Thymus (tissue), 11 donors: ENCODE measurements around the gene DTNB. TPM values are rescaled to one million over a fixed set of nuclear protein-coding genes. Genes with fewer than 3 reads are reported as not detected.
"Not testable (repeated sequence)": the region's sequence is repeated elsewhere in the genome, so short reads cannot be mapped to it uniquely, and the experiment has no call there.

Experiments used
- DNase-seq, 9 donors: peaks; one replicate each; pipeline ENCODE4 v3.0.0-alpha.2; 2013; ENCODE audit warnings: low spot score in 9 of 9, low read depth in 6 of 9, missing footprints in 1 of 9
- H3K27ac ChIP-seq, 2 donors: one replicate each; pipeline ENCODE4 v1.5.1; 2013; ENCODE audit warnings: control low read depth in 1 of 2, low read depth in 1 of 2, low read length in 1 of 2, mild to moderate bottlenecking in 1 of 2, moderate library complexity in 1 of 2
- H3K27me3 ChIP-seq, 2 donors: one replicate each; pipeline ENCODE4 v1.5.1; 2013; ENCODE audit warnings: low read length in 1 of 2; ENCODE audit not compliant: control insufficient read depth in 2 of 2, insufficient read depth in 1 of 2
- H3K36me3 ChIP-seq, 2 donors: one replicate each; pipeline ENCODE4 v1.5.1; 2013; ENCODE audit warnings: low read length in 1 of 2, mild to moderate bottlenecking in 1 of 2, moderate library complexity in 1 of 2; ENCODE audit not compliant: control insufficient read depth in 2 of 2, insufficient read depth in 2 of 2
- H3K4me1 ChIP-seq, 2 donors: one replicate each; pipeline ENCODE4 v1.5.1; 2013; ENCODE audit warnings: low read length in 2 of 2; ENCODE audit not compliant: control insufficient read depth in 2 of 2, insufficient read depth in 2 of 2
- H3K4me3 ChIP-seq, 2 donors: one replicate each; pipeline ENCODE4 v1.5.1; 2013; ENCODE audit warnings: low read length in 2 of 2, control low read depth in 1 of 2, mild to moderate bottlenecking in 1 of 2
- H3K9me3 ChIP-seq, 2 donors: one replicate each; pipeline ENCODE4 v1.5.1; 2013; ENCODE audit warnings: low read length in 1 of 2, mild to moderate bottlenecking in 1 of 2; ENCODE audit not compliant: control insufficient read depth in 2 of 2, insufficient read depth in 1 of 2
- WGBS: extraction: QIAGEN DNeasy Blood & Tissue Kit; methylation state at CpG from one replicate; pipeline ENCODE4 v1.1.7; 2013; 5-methylcytosine and 5-hydroxymethylcytosine counted together
- polyA plus RNA-seq: library from polyadenylated mRNA; stranded (reverse); fragments of 200-250 nt; gene quantifications from one replicate; pipeline ENCODE4 v1.2.3, GENCODE V29; 2013
- total RNA-seq: library from RNA; stranded (reverse); fragments of 120-200 nt; gene quantifications from one replicate; pipeline ENCODE4 v1.2.4, GENCODE V29; 2013
- donor health status: healthy.

DTNB gene
- total and polyA plus RNA-seq, 2 donors, result 7.6 to 20.1 TPM

DNA sequence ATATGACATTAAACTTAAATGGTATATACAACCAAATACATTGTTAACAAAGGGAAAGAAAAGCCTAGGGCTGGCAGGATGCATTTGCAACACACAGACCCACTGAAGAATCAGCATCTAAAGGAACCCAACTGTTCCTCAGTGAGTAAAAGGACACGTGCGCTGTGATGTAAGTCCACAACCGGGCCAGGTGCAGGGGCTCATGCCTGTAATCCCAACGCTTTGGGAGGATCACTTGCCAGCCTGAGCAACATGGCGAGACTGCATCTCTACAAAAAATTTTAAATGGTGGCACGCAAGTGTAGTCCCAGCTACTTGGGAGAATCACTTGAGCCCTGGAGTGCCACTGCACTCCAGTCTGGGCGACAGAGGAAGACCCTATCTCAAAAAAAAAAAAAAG is 3.9 kb downstream of the DTNB start:
- peaks cover 7 to 15% of the 10 kb centered on the region in 2 donors for H3K4me1 ChIP-seq

GRCh38 chr2:25666218-25666617 is 7.2 kb downstream of the DTNB start:
- Histone ChIP-seq H3K36me3 (no peaks in the 10 kb centered on the region), H3K4me3 (no peak overlapping the region), H3K4me1 (no peaks in the 10 kb centered on the region), H3K27ac (no peak overlapping the region), H3K9me3 (no peaks in the 10 kb centered on the region), H3K27me3 (no peaks in the 10 kb centered on the region)
- no peak for DNase-seq

More for the DNA sequence above, 3.9 kb downstream of the DTNB start:
- WGBS, result 96% methylated on average over 7 of the region's 7 CpGs
- H3K27ac ChIP-seq, result no peak overlapping the region
- H3K4me3 ChIP-seq, result no peak overlapping the region
- H3K36me3 ChIP-seq, result no peaks in the 10 kb centered on the region
- DNase-seq, result no peak
- H3K9me3 ChIP-seq, result no peaks in the 10 kb centered on the region
- peaks cover 0 to 11% of the 10 kb centered on the region in 2 donors for H3K27me3 ChIP-seq

DNA sequence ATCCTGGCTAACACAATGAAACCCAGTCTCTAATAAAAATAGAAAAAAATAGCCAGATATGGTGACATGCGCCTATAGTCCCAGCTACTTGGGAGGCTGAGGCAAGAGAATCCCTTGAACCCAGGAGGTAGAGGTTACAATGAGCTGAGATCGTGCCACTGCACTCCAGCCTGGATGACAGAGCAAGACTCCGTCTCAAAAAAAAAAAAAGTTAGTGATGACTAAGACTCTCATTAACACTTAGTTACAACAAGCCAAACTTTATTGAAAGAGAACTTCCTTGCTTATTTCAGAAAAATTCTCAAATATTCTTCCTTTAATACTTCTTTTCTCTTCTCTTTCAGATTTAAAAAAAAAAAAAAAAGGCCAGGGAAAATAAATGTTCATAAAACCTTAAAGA is 7.9 kb downstream of the DTNB start:
- H3K36me3 ChIP-seq, H3K4me1 ChIP-seq, DNase-seq, H3K4me3 ChIP-seq, H3K27me3 ChIP-seq, H3K9me3 ChIP-seq, H3K27ac ChIP-seq: not testable (repeated sequence)
- 100% methylated on average over 3 of the region's 3 CpGs for WGBS

DNA sequence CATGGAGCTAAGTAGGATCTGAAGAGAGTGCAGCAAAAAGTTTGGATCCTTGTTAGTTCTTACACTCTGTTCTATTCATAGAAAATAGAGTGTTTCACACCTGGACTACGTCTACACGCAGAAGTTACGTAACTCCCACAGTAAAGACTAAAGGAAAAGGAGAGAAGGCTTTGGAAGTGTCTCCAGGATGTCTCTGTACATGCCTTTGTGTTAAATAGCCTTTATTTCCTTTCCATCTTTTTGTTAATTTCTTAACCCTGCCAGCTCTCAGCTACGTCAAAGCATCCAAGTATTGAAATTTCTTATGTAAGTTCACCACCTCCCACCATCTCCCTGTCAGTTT is 8.4 kb downstream of the DTNB start:
- no peak for DNase-seq
- Histone ChIP-seq H3K27ac (no peak overlapping the region), H3K27me3 (no peaks in the 10 kb centered on the region), H3K4me1 (no peaks in the 10 kb centered on the region), H3K4me3 (no peak overlapping the region), H3K36me3 (no peaks in the 10 kb centered on the region), H3K9me3 (no peaks in the 10 kb centered on the region)
- WGBS, result 92% methylated on average over 4 of the region's 4 CpGs

GRCh38 chr2:25664183-25664964 is 9.0 kb downstream of the DTNB start:
- Histone ChIP-seq H3K4me3 (no peak overlapping the region), H3K9me3 (no peaks in the 10 kb centered on the region), H3K27ac (no peak overlapping the region), H3K36me3 (no peaks in the 10 kb centered on the region), H3K4me1 (no peaks in the 10 kb centered on the region), H3K27me3 (no peaks in the 10 kb centered on the region)
- 57% methylated on average over 9 of the region's 9 CpGs for WGBS
- peak in 8 of 9 donors; percentile 6 to 59 (median 18) for DNase-seq

DNA sequence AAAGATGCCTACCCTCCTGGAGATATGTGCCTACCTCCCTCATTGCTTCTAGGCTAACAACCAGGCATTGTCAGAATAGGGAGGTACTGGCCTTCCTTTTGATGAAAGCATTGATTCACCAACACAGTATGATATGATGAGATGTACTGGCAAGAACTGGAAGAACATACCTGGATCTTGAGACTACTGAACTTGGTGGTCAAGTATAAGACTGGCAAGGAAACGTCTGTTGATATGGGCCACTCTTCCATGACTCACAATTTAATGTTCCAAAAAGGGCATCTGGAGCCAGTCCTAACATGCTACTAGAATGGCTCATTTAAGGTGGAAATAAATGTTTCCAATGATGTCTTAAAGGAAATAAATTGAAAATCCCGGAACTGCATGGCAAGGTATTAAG is 18.1 kb downstream of the DTNB start:
- H3K4me3 ChIP-seq, result no peak overlapping the region
- 96% methylated on average over 2 of the region's 2 CpGs for WGBS
- no peaks in the 10 kb centered on the region for H3K9me3 ChIP-seq
- peaks cover 0 to 3% of the 10 kb centered on the region in 2 donors for H3K36me3 ChIP-seq
- H3K27me3 ChIP-seq, result no peaks in the 10 kb centered on the region
- no peak for DNase-seq
- H3K27ac ChIP-seq, result no peak overlapping the region
- H3K4me1 ChIP-seq, result no peaks in the 10 kb centered on the region

DNA sequence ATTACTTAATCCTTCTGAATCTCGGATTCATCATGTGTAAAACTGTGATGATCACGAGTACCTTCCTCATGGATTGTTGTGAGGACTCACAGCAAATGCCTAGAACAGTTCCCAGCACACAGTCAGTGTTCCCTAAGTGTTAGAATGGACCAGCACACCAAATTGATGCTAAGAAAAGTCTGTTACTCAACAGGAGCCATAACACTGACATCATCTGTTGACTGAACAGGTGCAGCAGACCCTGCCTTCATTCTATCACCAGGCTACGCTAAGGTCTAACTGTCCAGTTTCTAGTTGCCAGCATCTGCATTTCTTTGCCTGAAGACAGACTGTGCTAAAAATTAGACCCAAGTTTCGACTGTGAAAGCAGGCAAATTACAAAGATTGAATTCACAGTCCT is 18.6 kb downstream of the DTNB start:
- Histone ChIP-seq H3K27me3 (no peaks in the 10 kb centered on the region), H3K9me3 (no peaks in the 10 kb centered on the region), H3K36me3 (peaks cover 0 to 3% of the 10 kb centered on the region in 2 donors), H3K4me1 (no peaks in the 10 kb centered on the region), H3K27ac (no peak overlapping the region), H3K4me3 (no peak overlapping the region)
- 97% methylated on average over 4 of the region's 4 CpGs for WGBS
- no peak for DNase-seq

- Histone ChIP-seq H3K36me3 (peaks cover 0 to 8% of the 10 kb centered on the region in 2 donors), H3K27ac (no peak overlapping the region), H3K27me3 (no peaks in the 10 kb centered on the region), H3K4me3 (no peak overlapping the region), H3K9me3 (no peaks in the 10 kb centered on the region), H3K4me1 (no peaks in the 10 kb centered on the region)
- WGBS, result 97% methylated on average over 1 of the region's 1 CpG
- no peak for DNase-seq
Measured at GRCh38 chr2:25651782-25652455, 21.5 kb downstream of the DTNB start.

- Histone ChIP-seq H3K4me1 (no peaks in the 10 kb centered on the region), H3K9me3 (no peaks in the 10 kb centered on the region), H3K27ac (no peak overlapping the region), H3K27me3 (no peaks in the 10 kb centered on the region), H3K4me3 (no peak overlapping the region), H3K36me3 (peaks cover 0 to 8% of the 10 kb centered on the region in 2 donors)
- no peak for DNase-seq
- WGBS, result 98% methylated on average over 2 of the region's 2 CpGs
Measured at GRCh38 chr2:25651066-25651465, 22.3 kb downstream of the DTNB start.
